Measurements from ENCODE around the gene DNAH9. TPM values are rescaled to one million over a fixed set of nuclear protein-coding genes. Genes with fewer than 3 reads are reported as not detected.
"Not testable (repeated sequence)": the region's sequence is repeated elsewhere in the genome, so short reads cannot be mapped to it uniquely, and the experiment has no call there.

DNAH9 gene
- total RNA-seq, 1 donor from 2014 or later = 0.96 TPM

DNA sequence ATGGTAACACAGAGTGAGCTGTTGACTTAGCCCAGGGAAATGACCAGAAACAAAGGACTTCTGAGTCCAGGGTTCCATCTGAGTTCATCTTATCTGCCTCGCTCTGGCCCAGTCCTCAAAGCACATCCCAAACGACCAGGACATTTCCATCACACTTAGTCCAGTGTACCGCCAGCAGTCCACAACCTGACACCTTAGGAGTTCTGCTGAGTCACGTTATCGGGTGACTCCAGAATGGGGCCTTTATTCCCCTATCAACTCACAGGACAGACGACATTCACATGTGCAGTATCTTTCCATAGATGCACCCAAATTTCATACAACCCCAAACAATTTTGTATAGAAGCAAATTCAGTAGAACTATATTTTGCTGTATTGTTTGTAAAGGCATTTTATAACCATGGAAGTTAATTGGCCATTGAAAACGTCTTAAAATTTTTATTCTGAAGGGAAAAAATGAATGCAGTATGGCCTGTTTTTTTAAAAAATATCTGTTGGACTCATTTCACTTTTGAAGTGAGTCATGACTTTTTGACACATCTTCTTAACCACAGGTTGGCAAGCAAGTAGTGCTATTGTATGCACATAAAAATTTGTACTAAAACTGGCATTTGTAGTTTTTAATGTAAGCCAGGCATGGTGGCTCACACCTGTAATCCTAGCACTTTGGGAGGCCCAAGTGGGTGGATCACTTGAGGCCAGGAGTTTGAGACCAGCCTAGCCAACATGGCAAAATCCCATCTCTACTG lies 352.7 kb downstream of the DNAH9 start:
- H3K9me3 Mint-ChIP-seq = peaks cover 25% of the 10 kb centered on the region
- TF ChIP-seq, protein P1, sequence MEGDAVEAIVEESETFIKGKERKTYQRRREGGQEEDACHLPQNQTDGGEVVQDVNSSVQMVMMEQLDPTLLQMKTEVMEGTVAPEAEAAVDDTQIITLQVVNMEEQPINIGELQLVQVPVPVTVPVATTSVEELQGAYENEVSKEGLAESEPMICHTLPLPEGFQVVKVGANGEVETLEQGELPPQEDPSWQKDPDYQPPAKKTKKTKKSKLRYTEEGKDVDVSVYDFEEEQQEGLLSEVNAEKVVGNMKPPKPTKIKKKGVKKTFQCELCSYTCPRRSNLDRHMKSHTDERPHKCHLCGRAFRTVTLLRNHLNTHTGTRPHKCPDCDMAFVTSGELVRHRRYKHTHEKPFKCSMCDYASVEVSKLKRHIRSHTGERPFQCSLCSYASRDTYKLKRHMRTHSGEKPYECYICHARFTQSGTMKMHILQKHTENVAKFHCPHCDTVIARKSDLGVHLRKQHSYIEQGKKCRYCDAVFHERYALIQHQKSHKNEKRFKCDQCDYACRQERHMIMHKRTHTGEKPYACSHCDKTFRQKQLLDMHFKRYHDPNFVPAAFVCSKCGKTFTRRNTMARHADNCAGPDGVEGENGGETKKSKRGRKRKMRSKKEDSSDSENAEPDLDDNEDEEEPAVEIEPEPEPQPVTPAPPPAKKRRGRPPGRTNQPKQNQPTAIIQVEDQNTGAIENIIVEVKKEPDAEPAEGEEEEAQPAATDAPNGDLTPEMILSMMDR (IDR thresholded peaks at IDR 0.05; ENCODE audit: unreplicated experiment) = no peak
- DNase-seq (ENCODE audit: low spot score in 2 of 2, unreplicated experiment in 2 of 2) = no peak
- H3K27ac Mint-ChIP-seq = no peak overlapping the region
- no peak overlapping the region for H3K4me3 Mint-ChIP-seq
- no peaks in the 10 kb centered on the region for H3K27me3 Mint-ChIP-seq (ENCODE audit: low read depth)
- H3K36me3 Mint-ChIP-seq = peaks cover 10% of the 10 kb centered on the region
- H3K4me1 Mint-ChIP-seq = no peaks in the 10 kb centered on the region

DNA sequence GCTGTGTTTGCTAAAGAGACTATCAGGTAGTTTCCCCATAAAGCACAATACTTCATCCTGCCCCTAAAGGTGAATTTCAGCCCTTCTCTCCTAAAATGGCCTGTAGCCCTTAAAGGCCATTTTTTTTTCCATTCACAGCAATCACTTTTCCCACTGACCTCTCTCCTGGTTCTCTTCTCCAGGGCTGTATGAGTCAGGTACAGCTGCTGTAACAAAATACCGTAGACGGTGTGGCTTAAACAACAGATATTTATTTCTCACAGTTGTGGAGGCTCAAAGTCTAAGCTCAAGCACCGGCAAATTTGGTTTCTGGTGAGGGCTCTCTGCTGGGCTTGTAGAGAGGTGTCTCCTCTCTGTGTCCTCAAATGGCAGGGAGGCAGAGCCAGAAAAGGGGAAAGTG lies 354.3 kb downstream of the DNAH9 start:
- no peaks in the 10 kb centered on the region for H3K27me3 Mint-ChIP-seq (ENCODE audit: low read depth)
- H3K4me1 Mint-ChIP-seq = no peaks in the 10 kb centered on the region
- H3K4me3 Mint-ChIP-seq = no peak overlapping the region
- H3K27ac Mint-ChIP-seq = no peak overlapping the region
- peaks cover 38% of the 10 kb centered on the region for H3K9me3 Mint-ChIP-seq
- no peak for DNase-seq (ENCODE audit: low spot score in 2 of 2, unreplicated experiment in 2 of 2)
- TF ChIP-seq, protein P1 (IDR thresholded peaks at IDR 0.05; ENCODE audit: unreplicated experiment) = no peak
- H3K36me3 Mint-ChIP-seq = peaks cover 17% of the 10 kb centered on the region

DNA sequence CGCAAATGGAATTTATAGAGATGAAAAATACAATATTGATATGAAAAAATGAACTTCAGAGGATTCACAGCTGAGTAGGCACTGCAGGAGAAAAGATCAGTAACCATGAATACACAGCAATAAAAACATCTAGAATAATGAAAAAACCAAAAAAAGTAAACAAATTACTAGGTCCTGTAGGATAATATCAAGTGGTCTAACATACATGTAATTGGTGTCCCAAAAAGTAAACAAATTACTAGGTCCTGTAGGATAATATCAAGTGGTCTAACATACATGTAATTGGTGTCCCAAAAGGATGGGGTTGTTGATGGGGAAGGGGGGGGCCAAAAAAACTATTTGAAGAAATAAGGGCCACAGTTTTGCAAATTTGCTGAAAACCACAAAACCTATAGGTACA lies 355.7 kb downstream of the DNAH9 start:
- Mint-ChIP-seq H3K4me1 (no peaks in the 10 kb centered on the region), H3K4me3 (no peak overlapping the region), H3K36me3 (peaks cover 26% of the 10 kb centered on the region), H3K9me3 (peaks cover 51% of the 10 kb centered on the region), H3K27me3 (ENCODE audit: low read depth) (no peaks in the 10 kb centered on the region), H3K27ac (no peak overlapping the region)
- DNase-seq (ENCODE audit: low spot score in 2 of 2, unreplicated experiment in 2 of 2) = no peak
- TF ChIP-seq, protein P1 (IDR thresholded peaks at IDR 0.05; ENCODE audit: unreplicated experiment) = no peak

DNA sequence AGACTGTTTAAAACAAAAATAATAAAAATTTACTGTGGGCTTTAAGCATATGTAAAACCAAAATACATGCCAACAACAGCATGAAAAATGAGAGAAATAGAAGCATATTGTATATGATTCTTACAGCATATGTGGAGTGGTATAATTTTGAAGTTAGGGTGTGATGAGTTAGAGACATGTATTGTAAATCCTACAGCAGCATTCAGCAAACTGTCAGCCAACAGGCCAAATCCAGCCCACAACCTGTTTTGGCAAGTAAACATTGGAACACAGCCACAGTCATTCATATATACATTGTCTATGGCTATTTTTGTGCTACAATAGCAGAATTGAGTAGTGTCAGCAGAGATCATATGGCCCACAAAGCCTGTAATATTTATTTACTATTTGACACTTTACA lies 356.7 kb downstream of the DNAH9 start:
- Mint-ChIP-seq H3K4me3 (no peak overlapping the region), H3K9me3 (peaks cover 51% of the 10 kb centered on the region), H3K27me3 (ENCODE audit: low read depth) (no peaks in the 10 kb centered on the region), H3K36me3 (peaks cover 26% of the 10 kb centered on the region), H3K27ac (no peak overlapping the region), H3K4me1 (no peaks in the 10 kb centered on the region)
- TF ChIP-seq, protein P1 (IDR thresholded peaks at IDR 0.05; ENCODE audit: unreplicated experiment) = no peak
- no peak for DNase-seq (ENCODE audit: low spot score in 2 of 2, unreplicated experiment in 2 of 2)

DNA sequence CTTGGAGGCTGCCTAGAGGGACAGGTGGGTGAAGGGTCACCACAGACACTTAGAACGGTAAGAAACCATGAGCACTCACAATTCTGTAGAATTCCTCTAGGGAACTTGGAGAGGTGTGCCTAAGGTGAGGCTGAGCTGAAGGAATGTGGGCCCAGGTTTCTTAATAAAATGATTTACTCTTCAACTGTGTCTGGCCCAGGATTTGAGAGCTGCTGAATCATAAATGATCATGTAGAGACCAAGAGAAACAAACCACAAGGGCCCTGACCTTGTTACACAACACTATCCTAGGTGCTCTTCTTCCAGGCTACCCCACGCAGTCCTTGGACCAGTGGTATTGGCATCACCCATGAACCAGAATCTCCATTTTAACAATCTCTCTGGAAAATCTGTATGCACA lies 371.3 kb downstream of the DNAH9 start:
- no peak for DNase-seq (ENCODE audit: low spot score in 2 of 2, unreplicated experiment in 2 of 2)
- Mint-ChIP-seq H3K27ac (no peak overlapping the region), H3K27me3 (ENCODE audit: low read depth) (no peaks in the 10 kb centered on the region), H3K9me3 (peaks cover 47% of the 10 kb centered on the region), H3K4me3 (no peak overlapping the region), H3K36me3 (peaks cover 35% of the 10 kb centered on the region), H3K4me1 (no peaks in the 10 kb centered on the region)
- TF ChIP-seq, protein P1 (IDR thresholded peaks at IDR 0.05; ENCODE audit: unreplicated experiment) = no peak

DNA sequence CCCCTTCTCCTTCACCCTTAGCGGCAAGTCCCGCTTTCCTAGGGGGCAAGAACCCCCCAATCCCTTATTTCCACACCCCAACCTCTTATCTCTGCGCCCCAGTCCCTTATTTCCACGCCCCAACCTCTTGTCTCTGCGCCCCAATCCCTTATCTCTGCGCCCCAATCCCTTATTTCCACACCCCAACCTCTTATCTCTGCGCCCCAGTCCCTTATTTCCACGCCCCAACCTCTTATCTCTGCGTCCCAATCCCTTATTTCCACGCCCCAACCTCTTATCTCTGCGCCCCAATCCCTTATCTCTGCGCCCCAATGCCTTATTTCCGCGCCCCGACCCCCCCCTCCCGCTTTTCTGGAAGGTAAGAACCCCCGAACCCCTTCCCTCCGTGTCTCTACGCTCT lies 374.5 kb downstream of the DNAH9 start:
- not testable (repeated sequence) for H3K27ac Mint-ChIP-seq; DNase-seq (ENCODE audit: low spot score in 2 of 2, unreplicated experiment in 2 of 2); H3K27me3 Mint-ChIP-seq (ENCODE audit: low read depth); H3K4me1 Mint-ChIP-seq; H3K4me3 Mint-ChIP-seq
- Mint-ChIP-seq H3K9me3 (peaks cover 19% of the 10 kb centered on the region), H3K36me3 (peaks cover 18% of the 10 kb centered on the region)
